HCT116 (cell line): Measurements from ENCODE around the gene GMEB2. TPM values are rescaled to one million over a fixed set of nuclear protein-coding genes. Genes with fewer than 3 reads are reported as not detected.

ENCODE experiments used
- ATAC-seq: fragments of 200-7000 bp; cut with Tn5 transposase; 2 replicates; pipeline ENCODE4 v1.9.1; 2020; ENCODE audit warnings: mild to moderate bottlenecking, moderate library complexity
- BruUV-seq: library from RNA; stranded (reverse); fragments of 400-500 nt; replicated peaks from 2 replicates; lab custom pipeline; 2021; lab: Mats Ljungman, UMichigan
- CTCF ChIA-PET: fragments of 300-600 bp; sonication (Branson Sonifier 250); formaldehyde crosslinking; loops from one replicate; lab custom pipeline; 2021; ENCODE audit warnings: antibody characterized with exemption; lab: Charles Lee
- POLR2A ChIA-PET: fragments of 300-600, 350-600 bp; sonication (Branson Sonifier 250); formaldehyde crosslinking; loops from one replicate; lab custom pipeline; 2021; ENCODE audit warnings: antibody characterized with exemption; lab: Charles Lee
- RAD21 ChIA-PET, 2 experiments: fragments of 300-600 bp; sonication (Branson Sonifier 250); formaldehyde crosslinking; loops; one replicate each; lab custom pipeline; 2023; ENCODE audit warnings: low total read pairs in 2 of 2; ENCODE audit not compliant: uncharacterized antibody in 2 of 2, unreplicated experiment in 2 of 2, low non-redundant PET in 1 of 2; lab: Charles Lee
- DNase-seq: peaks from one replicate; pipeline ENCODE4 v3.0.0-alpha.2; 2010; ENCODE audit warnings: low read depth, low spot score
- H2AFZ ChIP-seq: fragments of 200-600 bp; shearing (Covaris generic), sonication (generic); 2 replicates; pipeline ENCODE4 v1.6.1; 2017; ENCODE audit warnings: low read depth, mixed run types, mixed read lengths, antibody characterized with exemption, low read length; ENCODE audit not compliant: poor library complexity, severe bottlenecking
- H3K27ac ChIP-seq: 2 replicates; pipeline ENCODE4 v1.5.1; 2012; ENCODE audit warnings: low read depth, low read length
- H3K27me3 ChIP-seq: fragments of 200-600 bp; sonication (generic); 2 replicates; pipeline ENCODE4 v1.6.1; 2016; ENCODE audit warnings: mixed run types, low read length, mixed read lengths; ENCODE audit not compliant: insufficient read depth
- H3K36me3 ChIP-seq, 2 experiments: fragments of 200-500 bp in 1 of 2; fragments of 200-600 bp in 1 of 2; sonication (Bioruptor generic) in 1 of 2; sonication (generic) in 1 of 2; 2 replicates each; pipeline versions ENCODE4 v1.5.1 to v1.6.1; 2014 to 2016; ENCODE audit warnings: low read length in 2 of 2, inconsistent platforms in 1 of 2, mixed read lengths in 1 of 2, mixed run types in 1 of 2; ENCODE audit not compliant: insufficient read depth in 2 of 2, control insufficient read depth in 1 of 2
- H3K4me1 ChIP-seq, 2 experiments: fragments of 200-600 bp in 1 of 2; sonication (generic) in 1 of 2; 2 replicates each; pipeline versions ENCODE4 v1.5.1 to v1.6.1; 2012 to 2017; ENCODE audit warnings: low read length in 2 of 2, inconsistent platforms in 1 of 2, mild to moderate bottlenecking in 1 of 2, mixed read lengths in 1 of 2, mixed run types in 1 of 2, moderate library complexity in 1 of 2; ENCODE audit not compliant: insufficient read depth in 2 of 2, control insufficient read depth in 1 of 2
- H3K4me2 ChIP-seq: fragments of 200-600 bp; sonication (generic); 2 replicates; pipeline ENCODE4 v1.6.1; 2017; ENCODE audit warnings: mixed run types, low read length, mixed read lengths
- H3K4me3 ChIP-seq, 2 experiments: fragments of 200-600 bp in 1 of 2; sonication (generic) in 1 of 2; replicated peaks in 1 of 2; 2 replicates each; pipeline ENCODE4 v1.5.1; 2011 to 2016; ENCODE audit warnings: low read length in 2 of 2, control low read depth in 1 of 2, low read depth in 1 of 2, mild to moderate bottlenecking in 1 of 2, mixed read lengths in 1 of 2, mixed run types in 1 of 2
- H3K79me2 ChIP-seq: fragments of 200-600 bp; sonication (generic); 2 replicates; pipeline ENCODE4 v1.6.1; 2017; ENCODE audit warnings: mild to moderate bottlenecking, mixed run types, low read length, moderate library complexity, mixed read lengths; ENCODE audit not compliant: insufficient read depth
- H3K9ac ChIP-seq: fragments of 200-600 bp; sonication (generic); 2 replicates; pipeline ENCODE4 v1.6.1; 2016; ENCODE audit warnings: low read length, mixed read lengths
- H3K9me2 ChIP-seq: fragments of 200-600 bp; sonication (generic), shearing (Covaris generic); 2 replicates; pipeline ENCODE4 v1.6.1; 2017; ENCODE audit warnings: mixed run types, mild to moderate bottlenecking, moderate library complexity; ENCODE audit not compliant: insufficient read depth
- H3K9me3 ChIP-seq, 2 experiments: fragments of 200-500 bp in 1 of 2; fragments of 200-600 bp in 1 of 2; sonication (Bioruptor generic) in 1 of 2; sonication (generic) in 1 of 2; 2 replicates each; pipeline ENCODE4 v1.6.1; 2014 to 2017; ENCODE audit warnings: low read length in 2 of 2, mixed read lengths in 2 of 2, inconsistent platforms in 1 of 2, low read depth in 1 of 2, mild to moderate bottlenecking in 1 of 2, mixed run types in 1 of 2, moderate library complexity in 1 of 2; ENCODE audit not compliant: control insufficient read depth in 1 of 2, insufficient read depth in 1 of 2
- H4K20me1 ChIP-seq: fragments of 200-600 bp; sonication (generic), shearing (Covaris generic); 2 replicates; pipeline ENCODE4 v1.6.1; 2017; ENCODE audit warnings: mixed run types, mild to moderate bottlenecking, moderate library complexity; ENCODE audit not compliant: insufficient read depth
- CEBPB ChIP-seq: IDR thresholded peaks from 2 replicates; pipeline ENCODE4 v1.6.1; 2012; ENCODE audit warnings: low read depth
- REST ChIP-seq: IDR thresholded peaks from 2 replicates; pipeline ENCODE4 v1.6.1; 2012; ENCODE audit warnings: low read depth
- SP1 ChIP-seq: IDR thresholded peaks from 2 replicates; pipeline ENCODE4 v1.6.1; 2012; ENCODE audit warnings: low read depth
- TCF7L2 ChIP-seq: IDR thresholded peaks from 2 replicates; pipeline ENCODE4 v1.7.0; 2011; ENCODE audit warnings: borderline replicate concordance, inconsistent platforms; ENCODE audit not compliant: insufficient read depth, insufficient read length; ENCODE audit errors: extremely low read depth
- YY1 ChIP-seq: IDR thresholded peaks from 2 replicates; pipeline ENCODE4 v1.6.1; 2011; ENCODE audit warnings: low read length, low read depth, moderate library complexity, mild to moderate bottlenecking; ENCODE audit not compliant: insufficient replicate concordance; ENCODE audit errors: extremely low read depth
- intact Hi-C: fragments of 100-400 bp; cut with micrococcal nuclease; formaldehyde crosslinking; loops from 2 replicates; pipeline ENCODE4 v1.10.0; 2022
- total RNA-seq: library from RNA; stranded (reverse); gene quantifications from one replicate; pipeline ENCODE4 v1.2.1, GENCODE V29; 2021; ENCODE audit not compliant: unreplicated experiment
- TF ChIP-seq, protein P1 (sequence below), 3 experiments: fragments of 200-600 bp in 1 of 3; sonication (generic) in 1 of 3; IDR thresholded peaks in 2 of 3; conservative IDR thresholded peaks in 1 of 3; 2 replicates each; pipeline ENCODE4 v1.5.1; 2012 to 2017; ENCODE audit warnings: low read depth in 2 of 3, low read length in 2 of 3, antibody characterized with exemption in 1 of 3, borderline replicate concordance in 1 of 3, control low read depth in 1 of 3, mild to moderate bottlenecking in 1 of 3, mixed read lengths in 1 of 3, mixed run types in 1 of 3, moderate library complexity in 1 of 3; ENCODE audit not compliant: insufficient read depth in 1 of 3

GMEB2 gene
- total RNA-seq, 1 experiment from 2014 or later, result 13.9 TPM

DNA sequence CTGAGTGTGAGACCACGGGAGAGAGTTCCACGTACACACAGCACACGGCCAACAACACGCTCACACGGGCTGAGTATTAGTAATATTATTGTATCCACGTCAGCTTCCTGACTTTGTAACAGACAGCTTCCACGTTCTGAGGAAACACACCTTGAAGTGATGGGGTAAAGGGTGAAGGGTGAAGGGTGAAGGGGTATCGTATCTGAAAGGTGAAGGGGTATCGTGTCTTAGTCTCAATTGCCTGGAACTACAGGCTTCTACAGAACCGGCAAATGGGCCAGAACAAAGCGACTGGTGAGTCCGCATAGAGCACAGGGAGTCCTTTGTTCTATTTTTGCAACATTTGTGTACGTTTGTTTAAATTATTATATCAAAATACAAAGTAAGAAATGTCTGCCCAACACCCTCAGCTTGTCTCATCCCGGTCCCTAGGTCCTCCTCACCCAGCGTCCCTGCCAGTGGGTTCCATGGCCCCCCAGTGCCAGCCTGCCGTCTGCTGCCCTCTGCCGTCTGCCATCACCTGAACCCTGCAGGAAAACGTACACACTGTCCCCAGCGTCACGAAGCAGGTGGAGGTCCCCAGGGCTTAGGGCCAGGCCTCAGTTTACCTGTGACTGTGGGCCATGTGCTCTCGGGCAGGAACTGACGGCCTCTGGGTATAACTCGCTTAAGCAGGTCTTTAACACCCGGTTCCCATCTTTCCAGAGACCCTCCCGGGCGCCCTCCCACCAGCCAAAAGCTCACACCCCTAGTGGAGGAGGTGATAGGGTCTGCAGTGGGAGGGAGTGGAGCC, 48.5 kb downstream of the GMEB2 start:
- TF ChIP-seq CEBPB (no peak), REST (no peak), SP1 (no peak), YY1 (no peak), TCF7L2 (no peak)
- TF ChIP-seq, protein P1, sequence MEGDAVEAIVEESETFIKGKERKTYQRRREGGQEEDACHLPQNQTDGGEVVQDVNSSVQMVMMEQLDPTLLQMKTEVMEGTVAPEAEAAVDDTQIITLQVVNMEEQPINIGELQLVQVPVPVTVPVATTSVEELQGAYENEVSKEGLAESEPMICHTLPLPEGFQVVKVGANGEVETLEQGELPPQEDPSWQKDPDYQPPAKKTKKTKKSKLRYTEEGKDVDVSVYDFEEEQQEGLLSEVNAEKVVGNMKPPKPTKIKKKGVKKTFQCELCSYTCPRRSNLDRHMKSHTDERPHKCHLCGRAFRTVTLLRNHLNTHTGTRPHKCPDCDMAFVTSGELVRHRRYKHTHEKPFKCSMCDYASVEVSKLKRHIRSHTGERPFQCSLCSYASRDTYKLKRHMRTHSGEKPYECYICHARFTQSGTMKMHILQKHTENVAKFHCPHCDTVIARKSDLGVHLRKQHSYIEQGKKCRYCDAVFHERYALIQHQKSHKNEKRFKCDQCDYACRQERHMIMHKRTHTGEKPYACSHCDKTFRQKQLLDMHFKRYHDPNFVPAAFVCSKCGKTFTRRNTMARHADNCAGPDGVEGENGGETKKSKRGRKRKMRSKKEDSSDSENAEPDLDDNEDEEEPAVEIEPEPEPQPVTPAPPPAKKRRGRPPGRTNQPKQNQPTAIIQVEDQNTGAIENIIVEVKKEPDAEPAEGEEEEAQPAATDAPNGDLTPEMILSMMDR (IDR thresholded peaks at IDR 0.05 in 2 of 3, conservative IDR thresholded peaks at IDR 0.05 in 1 of 3; ENCODE audit: borderline replicate concordance in 1 of 3, insufficient read depth in 1 of 3, low read depth in 2 of 3, low read length in 2 of 3), result no peak
- CTCF ChIA-PET, result no interaction called here
- intact Hi-C loops, result loop anchor here (10.0 kb wide), 1 partner anchor 46 kb away; the partner anchor contains the start of gene GMEB2

More for the DNA sequence above, 48.5 kb downstream of the GMEB2 start:
- Histone ChIP-seq H3K4me1 (peaks cover 10 to 29% of the 10 kb centered on the region in 2 experiments), H3K27ac (no peak overlapping the region), H2AFZ (no peak overlapping the region), H3K4me3 (no peak overlapping the region), H3K9me2 (no peaks in the 10 kb centered on the region), H3K79me2 (peaks cover 4% of the 10 kb centered on the region; the same call in 1 of the 2 replicates), H3K36me3 (no peaks in the 10 kb centered on the region), H3K27me3 (no peaks in the 10 kb centered on the region), H3K9ac (no peak overlapping the region), H4K20me1 (no peaks in the 10 kb centered on the region), H3K9me3 (no peaks in the 10 kb centered on the region), H3K4me2 (no peak overlapping the region)
- ATAC-seq (no peak), DNase-seq (no peak)
- ChIA-PET POLR2A (no interaction called here), RAD21 (no interaction called here)
- BruUV-seq, result no TSS peak
